ENCODE results near the gene DSPP. TPM values are rescaled to one million over a fixed set of nuclear protein-coding genes. Genes with fewer than 3 reads are reported as not detected.

The DSPP gene
- total and polyA plus RNA-seq, 2 of the 4 experiments (the other 2 are of a cell fraction) = not detected

DNA sequence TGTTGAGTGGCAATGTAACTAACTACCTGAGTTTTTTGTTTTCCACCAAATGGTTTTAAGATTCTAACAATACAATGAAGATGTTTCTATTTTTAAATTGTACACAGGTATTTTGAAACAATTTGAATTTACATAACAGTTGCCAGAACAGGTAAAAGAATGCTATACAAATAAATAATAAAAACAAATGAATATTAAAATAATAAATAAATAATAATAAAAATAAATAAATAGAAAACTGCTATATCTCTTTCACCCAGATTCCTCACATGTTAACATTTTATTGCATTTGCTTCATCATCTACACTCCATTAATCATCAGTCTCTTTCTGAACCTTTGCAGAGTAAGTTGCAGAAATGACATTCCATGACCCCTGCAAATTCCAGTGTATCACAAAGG is 32.3 kb upstream of the DSPP start:
- H3K4me2 ChIP-seq (ENCODE audit: low read depth, low read length) = no peak overlapping the region
- no peaks in the 10 kb centered on the region for H3K9me3 ChIP-seq (ENCODE audit: control insufficient read depth, insufficient read depth, low read length)
- intact Hi-C loops (cut with micrococcal nuclease) (no loop called here), dilution Hi-C loops (cut with HindIII; ENCODE audit: low sequenced_read_pairs, unreplicated experiment) (no loop called here), in situ Hi-C loops (cut with MboI; ENCODE audit: low sequenced_read_pairs) (no loop called here)
- H2AK5ac ChIP-seq (ENCODE audit: low read depth, low read length) = no peak overlapping the region
- no peak overlapping the region for H3K23ac ChIP-seq (ENCODE audit: low read depth, low read length)
- H2AK9ac ChIP-seq (replicated peaks; ENCODE audit: low read depth, low read length, poor library complexity) = no peak overlapping the region
- no peaks in the 10 kb centered on the region for H4K20me1 ChIP-seq (ENCODE audit: insufficient read depth, low read length)
- H2BK120ac ChIP-seq (ENCODE audit: low read depth, low read length) = no peak overlapping the region
- no peak overlapping the region for H4K8ac ChIP-seq (ENCODE audit: low read depth in 2 of 2, low read length in 2 of 2)
- no peak overlapping the region for H3K4me3 ChIP-seq (ENCODE audit: insufficient read depth, low read depth, low read length)
- no peaks in the 10 kb centered on the region for H3K27me3 ChIP-seq (ENCODE audit: control insufficient read depth, insufficient read depth, low read length)
- BruUV-seq (replicated peaks) = no TSS peak
- TF ChIP-seq BHLHE40 (IDR thresholded peaks at IDR 0.05; ENCODE audit: low read depth, low read length) (no peak), SMC3 (IDR thresholded peaks at IDR 0.05; ENCODE audit: low read depth, low read length) (no peak), CHD1 (IDR thresholded peaks at IDR 0.05; ENCODE audit: low read depth, low read length) (no peak), MAZ (IDR thresholded peaks at IDR 0.05; ENCODE audit: borderline replicate concordance, low read depth, low read length) (no peak), CEBPB (IDR thresholded peaks at IDR 0.05; ENCODE audit: low read depth, low read length) (no peak), POLR2A (IDR thresholded peaks at IDR 0.05; ENCODE audit: low read depth, low read length) (no peak), MXI1 (IDR thresholded peaks at IDR 0.05; ENCODE audit: borderline replicate concordance, low read depth, low read length) (no peak), RAD21 (IDR thresholded peaks at IDR 0.05; ENCODE audit: low read length) (no peak), CTCF (conservative IDR thresholded peaks at IDR 0.05; ENCODE audit: low read depth, low read length) (no peak)
- H3K4ac ChIP-seq (ENCODE audit: low read depth, low read length) = no peak overlapping the region
- H3K36me3 ChIP-seq (ENCODE audit: control insufficient read depth, insufficient read depth, low read length) = no peaks in the 10 kb centered on the region
- H3K56ac ChIP-seq (ENCODE audit: extremely low read depth, insufficient read depth, low read length) = no peak overlapping the region
- H3K18ac ChIP-seq (ENCODE audit: low read depth, low read length) = no peak overlapping the region
- ChIA-PET POLR2A (ENCODE audit: unreplicated experiment) (no interaction called here), CTCF (no interaction called here)
- H3K4me1 ChIP-seq (ENCODE audit: control insufficient read depth, insufficient read depth, low read length) = no peaks in the 10 kb centered on the region
- no peak overlapping the region for H3K27ac ChIP-seq (ENCODE audit: insufficient read depth, low read length)
- no peak overlapping the region for H4K5ac ChIP-seq (ENCODE audit: low read depth, low read length)
- ATAC-seq (ENCODE audit: low read depth) (no peak), DNase-seq (no peak)
- no peak overlapping the region for H4K91ac ChIP-seq (ENCODE audit: insufficient read depth, low read depth, low read length)
- no peak overlapping the region for H2BK5ac ChIP-seq (ENCODE audit: low read depth, low read length, poor library complexity, severe bottlenecking)
- H3K79me1 ChIP-seq (ENCODE audit: low read depth in 1 of 2, low read length in 2 of 2) = no peaks in the 10 kb centered on the region
- H3K9ac ChIP-seq (ENCODE audit: low read depth, low read length) = no peak overlapping the region
- H2BK15ac ChIP-seq (ENCODE audit: low read depth, low read length) = no peak overlapping the region
- no peak overlapping the region for H2BK20ac ChIP-seq (ENCODE audit: low read depth, low read length)
- no peak overlapping the region for H3K14ac ChIP-seq (replicated peaks; ENCODE audit: low read depth, low read length)
- no peaks in the 10 kb centered on the region for H3K9me1 ChIP-seq (ENCODE audit: insufficient read depth, low read length)
- no peak overlapping the region for H2AFZ ChIP-seq (replicated peaks; ENCODE audit: low read length, poor library complexity)
